ENCODE data around the gene MBNL1. TPM values are rescaled to one million over a fixed set of nuclear protein-coding genes. Genes with fewer than 3 reads are reported as not detected.

MBNL1 gene
- total RNA-seq, 1 donor from 2014 or later = 36.2 TPM

DNA sequence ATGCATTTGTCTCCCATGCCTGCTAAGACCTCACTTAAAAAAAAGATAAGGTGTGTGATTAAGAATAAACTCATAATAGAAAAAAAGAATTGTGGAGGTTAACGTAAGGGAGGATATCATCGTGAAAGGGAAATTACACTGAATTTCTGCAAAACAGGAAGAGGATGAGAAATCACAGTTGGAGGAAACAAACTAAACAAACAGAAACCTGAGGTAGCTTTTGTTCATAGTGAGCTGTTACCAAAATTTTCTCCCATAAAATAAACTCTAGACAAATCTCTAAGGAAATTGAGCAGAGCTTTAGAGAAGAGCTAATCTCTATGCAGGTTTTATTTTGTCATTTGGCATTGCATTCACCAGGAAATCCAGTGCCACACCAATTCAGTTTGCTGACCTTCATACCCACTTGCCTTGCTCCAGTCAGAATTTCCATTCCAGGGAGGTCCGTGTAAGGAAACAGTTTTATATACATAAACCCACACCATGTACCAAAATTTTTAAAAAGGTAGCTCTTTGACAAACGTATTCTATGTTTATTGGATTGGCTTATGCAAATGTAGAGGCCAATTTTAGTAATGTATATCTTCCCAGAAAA lies 231.2 kb downstream of the MBNL1 start:
- H3K4me3 Mint-ChIP-seq = no peak overlapping the region
- TF ChIP-seq CTCF (conservative IDR thresholded peaks at IDR 0.05) = no peak
- peaks cover 10% of the 10 kb centered on the region for H3K4me1 Mint-ChIP-seq
- no peak for DNase-seq (ENCODE audit: low read depth, low spot score)
- H3K36me3 Mint-ChIP-seq (ENCODE audit: low read depth) = no peaks in the 10 kb centered on the region
- no peaks in the 10 kb centered on the region for H3K27me3 Mint-ChIP-seq (ENCODE audit: low read depth)
- H3K27ac Mint-ChIP-seq (ENCODE audit: unreplicated experiment) = no peak overlapping the region
- peaks cover 3% of the 10 kb centered on the region for H3K9me3 Mint-ChIP-seq

GRCh38 chr3:152505926-152506325 lies 237.2 kb downstream of the MBNL1 start:
- Mint-ChIP-seq H3K36me3 (ENCODE audit: low read depth) (no peaks in the 10 kb centered on the region), H3K9me3 (peaks cover 3% of the 10 kb centered on the region), H3K4me1 (peaks cover 6% of the 10 kb centered on the region), H3K27me3 (ENCODE audit: low read depth) (no peaks in the 10 kb centered on the region), H3K27ac (ENCODE audit: unreplicated experiment) (no peak overlapping the region), H3K4me3 (no peak overlapping the region)
- no peak for TF ChIP-seq CTCF (conservative IDR thresholded peaks at IDR 0.05)
- no peak for DNase-seq (ENCODE audit: low read depth, low spot score)

GRCh38 chr3:152508705-152509104 lies 240.0 kb downstream of the MBNL1 start:
- DNase-seq (ENCODE audit: low read depth, low spot score) = no peak
- Mint-ChIP-seq H3K27me3 (ENCODE audit: low read depth) (no peaks in the 10 kb centered on the region), H3K27ac (ENCODE audit: unreplicated experiment) (no peak overlapping the region), H3K36me3 (ENCODE audit: low read depth) (no peaks in the 10 kb centered on the region), H3K4me1 (peaks cover 6% of the 10 kb centered on the region), H3K4me3 (no peak overlapping the region), H3K9me3 (no peaks in the 10 kb centered on the region)
- TF ChIP-seq CTCF (conservative IDR thresholded peaks at IDR 0.05) = peak; percentile 62

- Mint-ChIP-seq H3K4me1 (peaks cover 3% of the 10 kb centered on the region), H3K9me3 (no peaks in the 10 kb centered on the region), H3K36me3 (ENCODE audit: low read depth) (no peaks in the 10 kb centered on the region), H3K27me3 (ENCODE audit: low read depth) (no peaks in the 10 kb centered on the region), H3K4me3 (no peak overlapping the region), H3K27ac (ENCODE audit: unreplicated experiment) (no peak overlapping the region)
- no peak for TF ChIP-seq CTCF (conservative IDR thresholded peaks at IDR 0.05)
- no peak for DNase-seq (ENCODE audit: low read depth, low spot score)
Measured at GRCh38 chr3:152511904-152512303, 243.2 kb downstream of the MBNL1 start.

- peaks cover 3% of the 10 kb centered on the region for H3K4me1 Mint-ChIP-seq
- DNase-seq (ENCODE audit: low read depth, low spot score) = no peak
Measured at GRCh38 chr3:152513301-152513960, 244.7 kb downstream of the MBNL1 start.

More at GRCh38 chr3:152513301-152513960, 244.7 kb downstream of the MBNL1 start:
- H3K36me3 Mint-ChIP-seq (ENCODE audit: low read depth) = no peaks in the 10 kb centered on the region
- H3K27ac Mint-ChIP-seq (ENCODE audit: unreplicated experiment) = no peak overlapping the region
- peaks cover 2% of the 10 kb centered on the region for H3K9me3 Mint-ChIP-seq
- no peak for TF ChIP-seq CTCF (conservative IDR thresholded peaks at IDR 0.05)
- no peaks in the 10 kb centered on the region for H3K27me3 Mint-ChIP-seq (ENCODE audit: low read depth)
- no peak overlapping the region for H3K4me3 Mint-ChIP-seq
